Peyer's patch (tissue), 4 donors: ENCODE results near the gene STMN3. TPM values are rescaled to one million over a fixed set of nuclear protein-coding genes. Genes with fewer than 3 reads are reported as not detected.
"Not testable (repeated sequence)": the region's sequence is repeated elsewhere in the genome, so short reads cannot be mapped to it uniquely, and the experiment has no call there.

ENCODE experiments used
- DNase-seq, 3 donors: peaks; one replicate each; pipeline ENCODE4 v3.0.0-alpha.2; 2017 to 2019
- H3K27ac ChIP-seq, 4 donors: fragments of 200-600 bp; sonication (generic); one replicate each; pipeline ENCODE4 v1.5.1; 2016 to 2019
- H3K27me3 ChIP-seq, 2 donors: fragments of 200-600 bp; sonication (generic); one replicate each; pipeline ENCODE4 v1.5.1; 2019
- H3K36me3 ChIP-seq, 3 donors: fragments of 200-600 bp; sonication (generic); one replicate each; pipeline ENCODE4 v1.5.1; 2016 to 2019
- H3K4me1 ChIP-seq, 4 donors: fragments of 200-600 bp; sonication (generic); one replicate each; pipeline ENCODE4 v1.5.1; 2016 to 2019
- H3K4me3 ChIP-seq, 4 donors: fragments of 200-600 bp; sonication (generic); 1 replicate in 3 of 4; 2 replicates in 1 of 4; pipeline ENCODE4 v1.5.1; 2016 to 2019; ENCODE audit warnings: mild to moderate bottlenecking in 1 of 4
- H3K9me3 ChIP-seq, 4 donors: fragments of 200-600 bp; sonication (generic); one replicate each; pipeline ENCODE4 v1.5.1; 2016 to 2019; ENCODE audit warnings: mild to moderate bottlenecking in 1 of 4
- POLR2A ChIP-seq, 2 donors: fragments of 450-650 bp; IDR thresholded peaks; one replicate each; pipeline ENCODE4 v1.5.1; 2017; ENCODE audit warnings: antibody characterized with exemption in 2 of 2, mild to moderate bottlenecking in 2 of 2, moderate library complexity in 2 of 2
- total RNA-seq, 4 donors: library from RNA; depleted of rRNA; stranded (reverse); fragments of >200 nt; gene quantifications; one replicate each; pipeline ENCODE4 v1.1.0, GENCODE V29; 2016
- TF ChIP-seq, protein P1 (sequence below), 6 experiments: fragments of 450-650 bp in 4 of 6; fragments of 200-600 bp in 2 of 6; sonication (generic) in 1 of 6; IDR thresholded peaks; one replicate each; pipeline ENCODE4 v1.5.1; 2017 to 2019; ENCODE audit warnings: antibody characterized with exemption in 6 of 6, mild to moderate bottlenecking in 3 of 6, moderate library complexity in 1 of 6

Gene STMN3
- total RNA-seq, 4 donors from 2014 or later: 3.4 to 23.1 (median 5.6) TPM

DNA sequence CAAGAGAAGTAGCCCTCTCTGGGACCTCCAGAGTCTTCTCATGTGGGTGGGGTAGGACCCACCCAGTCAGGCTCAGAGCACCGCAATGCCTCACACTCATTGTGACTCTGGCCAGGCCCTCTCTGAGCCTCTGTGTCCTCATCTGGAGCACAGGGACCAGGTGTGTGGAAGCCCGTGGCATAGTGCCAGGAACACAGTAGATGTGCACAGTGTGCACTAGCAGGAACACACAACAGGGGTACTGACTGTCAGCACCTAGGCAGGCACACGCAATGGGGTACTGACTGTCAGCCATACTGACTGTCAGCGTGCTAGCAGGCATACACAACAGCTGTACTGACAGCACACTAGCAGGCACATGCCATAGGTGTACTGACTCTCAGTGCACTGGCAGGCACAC is 2.0 kb upstream of the STMN3 start:
- TF ChIP-seq, protein P1, sequence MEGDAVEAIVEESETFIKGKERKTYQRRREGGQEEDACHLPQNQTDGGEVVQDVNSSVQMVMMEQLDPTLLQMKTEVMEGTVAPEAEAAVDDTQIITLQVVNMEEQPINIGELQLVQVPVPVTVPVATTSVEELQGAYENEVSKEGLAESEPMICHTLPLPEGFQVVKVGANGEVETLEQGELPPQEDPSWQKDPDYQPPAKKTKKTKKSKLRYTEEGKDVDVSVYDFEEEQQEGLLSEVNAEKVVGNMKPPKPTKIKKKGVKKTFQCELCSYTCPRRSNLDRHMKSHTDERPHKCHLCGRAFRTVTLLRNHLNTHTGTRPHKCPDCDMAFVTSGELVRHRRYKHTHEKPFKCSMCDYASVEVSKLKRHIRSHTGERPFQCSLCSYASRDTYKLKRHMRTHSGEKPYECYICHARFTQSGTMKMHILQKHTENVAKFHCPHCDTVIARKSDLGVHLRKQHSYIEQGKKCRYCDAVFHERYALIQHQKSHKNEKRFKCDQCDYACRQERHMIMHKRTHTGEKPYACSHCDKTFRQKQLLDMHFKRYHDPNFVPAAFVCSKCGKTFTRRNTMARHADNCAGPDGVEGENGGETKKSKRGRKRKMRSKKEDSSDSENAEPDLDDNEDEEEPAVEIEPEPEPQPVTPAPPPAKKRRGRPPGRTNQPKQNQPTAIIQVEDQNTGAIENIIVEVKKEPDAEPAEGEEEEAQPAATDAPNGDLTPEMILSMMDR (IDR thresholded peaks at IDR 0.05): no peak
- TF ChIP-seq POLR2A (IDR thresholded peaks at IDR 0.05): no peak
- no peaks in the 10 kb centered on the region for H3K36me3 ChIP-seq
- H3K27me3 ChIP-seq: peaks cover 0 to 20% of the 10 kb centered on the region in 2 donors
- no peak for DNase-seq
- no peak overlapping the region for H3K27ac ChIP-seq
- H3K4me3 ChIP-seq: no peak overlapping the region
- peaks cover 0 to 50% (median 18%) of the 10 kb centered on the region in 4 donors for H3K4me1 ChIP-seq
- H3K9me3 ChIP-seq: no peaks in the 10 kb centered on the region

DNA sequence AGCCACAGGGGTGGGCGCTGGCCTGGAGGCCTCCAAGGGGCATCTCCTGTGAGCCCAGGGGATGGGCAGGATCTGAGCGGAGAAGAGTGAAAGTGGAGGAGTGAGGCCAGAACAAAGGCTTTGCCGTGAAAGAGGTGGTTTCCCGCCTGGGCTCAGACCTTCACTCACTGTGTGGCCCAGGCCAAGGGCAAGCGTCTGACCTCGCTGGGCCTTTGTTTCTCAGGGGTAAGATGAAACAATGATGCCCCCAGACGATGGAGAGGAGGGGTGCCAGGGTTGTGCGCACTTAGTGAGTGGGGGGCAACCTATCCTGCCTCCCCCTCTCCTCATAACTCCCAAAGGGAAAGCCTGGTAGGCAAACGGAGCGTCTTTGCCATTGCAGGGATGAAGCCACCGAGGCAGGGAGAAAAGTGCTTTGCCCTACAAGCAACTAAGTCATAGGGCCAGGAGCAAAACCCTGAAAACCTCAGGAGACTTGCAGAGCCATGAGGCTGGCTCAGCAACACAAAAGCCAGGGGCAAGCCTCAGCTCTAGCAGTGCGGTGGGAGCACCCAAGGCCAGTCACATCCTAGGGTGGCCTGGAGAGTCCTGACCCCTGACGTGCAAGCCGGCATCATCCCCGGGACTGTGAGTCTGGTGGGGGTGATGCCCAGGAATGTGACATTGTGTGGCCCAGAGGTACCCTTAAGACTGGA is 897 bp upstream of the STMN3 start:
- TF ChIP-seq POLR2A (IDR thresholded peaks at IDR 0.05): no peak
- TF ChIP-seq, protein P1 (IDR thresholded peaks at IDR 0.05): no peak
- peaks cover 0 to 42% (median 18%) of the 10 kb centered on the region in 4 donors for H3K4me1 ChIP-seq
- no peak for DNase-seq
- H3K27me3 ChIP-seq: peaks cover 0 to 20% of the 10 kb centered on the region in 2 donors
- no peaks in the 10 kb centered on the region for H3K36me3 ChIP-seq
- H3K4me3 ChIP-seq: peak overlapping the region; percentile 37 to 68 (median 60)
- peak overlapping the region in 3 of 4 donors; percentile 59 to 67 (median 65) for H3K27ac ChIP-seq
- no peaks in the 10 kb centered on the region for H3K9me3 ChIP-seq

DNA sequence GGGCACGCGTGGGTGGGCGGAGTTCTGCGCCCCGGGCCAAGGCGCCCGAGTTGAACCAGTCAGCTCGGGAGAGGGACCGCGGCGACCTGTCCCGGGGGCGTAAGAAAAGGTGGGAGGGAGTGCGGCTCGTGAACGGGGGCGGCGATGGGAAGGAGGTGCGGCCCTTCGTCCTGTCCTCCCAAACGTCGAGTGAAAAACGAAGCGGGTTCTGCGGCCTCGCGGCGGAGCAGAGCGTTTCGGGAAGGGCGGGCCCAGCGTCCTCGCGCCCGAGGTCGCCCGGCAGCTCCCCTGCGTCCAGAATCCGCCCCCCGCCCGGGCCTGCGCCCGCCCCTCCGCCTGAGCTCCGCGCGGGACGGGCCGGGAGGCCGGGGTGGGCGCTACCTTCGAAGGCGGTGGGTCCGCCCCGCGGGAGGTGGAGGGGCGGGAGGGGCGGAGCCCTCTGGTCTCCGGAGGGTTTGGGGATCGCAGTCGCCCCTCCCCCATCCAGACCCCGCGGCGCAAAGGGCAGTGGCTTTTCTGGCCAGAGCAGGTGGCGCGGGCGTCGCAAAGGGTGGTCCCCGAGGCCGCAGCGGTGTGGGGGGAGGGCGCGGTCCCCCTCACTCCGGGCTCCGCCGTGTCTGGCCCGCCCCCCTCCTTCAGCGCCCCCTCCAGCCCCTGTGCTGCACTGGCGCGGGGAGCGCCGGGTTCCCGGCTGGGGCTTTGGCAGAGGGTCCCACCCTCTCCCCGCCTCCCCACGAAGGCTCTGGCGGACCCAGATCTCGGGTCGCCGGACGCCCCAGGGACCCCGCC is 838 bp downstream of the STMN3 start:
- peak overlapping the region in 2 of 4 donors; percentile 43 to 67 for H3K27ac ChIP-seq
- TF ChIP-seq, protein P1 (IDR thresholded peaks at IDR 0.05): no peak
- no peak for TF ChIP-seq POLR2A (IDR thresholded peaks at IDR 0.05)
- peaks cover 0 to 34% (median 14%) of the 10 kb centered on the region in 4 donors for H3K4me1 ChIP-seq
- DNase-seq: no peak
- H3K4me3 ChIP-seq: peak overlapping the region; percentile 37 to 68 (median 60)
- peaks cover 0 to 20% of the 10 kb centered on the region in 2 donors for H3K27me3 ChIP-seq
- H3K9me3 ChIP-seq: no peaks in the 10 kb centered on the region
- H3K36me3 ChIP-seq: no peaks in the 10 kb centered on the region

DNA sequence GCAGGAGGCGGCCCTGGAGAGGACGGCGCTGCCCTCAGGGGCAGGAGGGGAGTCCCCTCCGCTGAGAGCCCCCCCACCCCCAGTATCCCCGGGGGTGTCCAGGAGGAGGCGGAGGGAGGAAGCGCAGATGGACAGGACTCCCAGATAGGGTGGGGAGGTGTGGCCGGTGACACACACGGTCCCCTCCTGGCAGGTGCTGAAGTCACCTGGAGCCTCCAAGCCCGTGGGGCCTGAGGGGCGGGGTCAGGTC is 1.4 kb downstream of the STMN3 start:
- Histone ChIP-seq H3K27me3 (peaks cover 0 to 20% of the 10 kb centered on the region in 2 donors), H3K27ac (peak overlapping the region in 2 of 4 donors; percentile 43 to 67), H3K36me3 (no peaks in the 10 kb centered on the region), H3K4me3 (peak overlapping the region in 3 of 4 donors; percentile 60 to 68 (median 61)), H3K9me3 (no peaks in the 10 kb centered on the region), H3K4me1 (peaks cover 0 to 33% (median 13%) of the 10 kb centered on the region in 4 donors)
- no peak for DNase-seq
- no peak for TF ChIP-seq POLR2A (IDR thresholded peaks at IDR 0.05)
- TF ChIP-seq, protein P1 (IDR thresholded peaks at IDR 0.05): no peak

DNA sequence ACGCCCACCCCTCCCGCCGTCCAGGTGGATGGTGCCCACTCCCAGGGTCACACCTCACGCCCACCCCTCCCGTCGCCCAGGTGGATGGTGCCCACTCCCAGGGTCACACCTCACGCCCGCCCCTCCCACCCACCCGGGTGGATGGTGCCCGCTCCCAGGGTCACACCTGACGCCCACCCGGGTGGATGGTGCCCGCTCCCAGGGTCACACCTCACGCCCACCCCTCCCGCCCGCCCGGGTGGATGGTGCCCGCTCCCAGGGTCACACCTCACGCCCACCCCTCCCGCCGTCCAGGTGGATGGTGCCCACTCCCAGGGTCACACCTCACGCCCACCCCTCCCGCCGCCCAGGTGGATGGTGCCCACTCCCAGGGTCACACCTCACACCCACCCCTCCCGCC is 2.7 kb downstream of the STMN3 start:
- H3K27ac ChIP-seq, H3K4me3 ChIP-seq, H3K36me3 ChIP-seq, DNase-seq, H3K9me3 ChIP-seq: not testable (repeated sequence)
- peaks cover 0 to 33% (median 13%) of the 10 kb centered on the region in 4 donors for H3K4me1 ChIP-seq
- peaks cover 0 to 20% of the 10 kb centered on the region in 2 donors for H3K27me3 ChIP-seq
